Measurements from ENCODE around the gene INTS11.

Gene INTS11

DNA sequence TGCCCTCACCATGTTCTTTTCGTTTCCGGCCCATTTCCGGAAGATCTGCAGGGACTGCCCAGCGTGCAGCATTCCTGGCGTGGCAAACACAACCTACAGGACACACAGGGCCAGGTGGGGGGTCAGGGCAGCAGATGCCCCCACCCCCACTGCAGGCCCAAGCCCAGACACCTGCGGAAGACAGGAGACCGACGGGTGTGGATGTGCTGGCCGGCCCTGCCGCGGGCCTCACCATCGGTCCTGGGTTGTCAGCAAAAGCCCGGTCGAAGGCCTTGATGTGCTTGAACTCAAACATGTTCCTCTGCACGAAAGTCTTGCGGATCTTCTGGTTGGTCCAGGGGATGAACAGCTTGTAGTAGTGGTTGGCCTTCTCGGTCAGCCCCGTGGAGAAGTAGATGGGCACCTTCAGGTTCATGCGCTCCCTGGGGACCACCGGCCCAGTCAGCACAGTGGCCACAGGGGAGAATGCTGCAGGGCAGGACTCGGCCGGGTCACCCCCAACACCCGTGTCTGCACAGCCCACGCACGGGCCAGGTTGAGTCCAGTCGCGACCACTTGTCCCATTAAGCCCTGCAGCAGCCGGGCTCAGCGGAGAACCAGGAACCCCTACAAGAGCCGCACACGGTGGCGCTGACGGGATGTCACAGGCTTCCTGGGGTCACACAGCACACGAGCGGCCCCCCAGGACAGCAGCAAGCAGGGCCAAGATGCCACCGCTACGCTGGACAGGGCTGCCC lies 10.8 kb downstream of the INTS11 start:
- no peak for TF ChIP-seq CREB1 (IDR thresholded peaks at IDR 0.05; ENCODE audit: low read depth)
- no peak for TF ChIP-seq TAF1 (IDR thresholded peaks at IDR 0.05; ENCODE audit: low read depth)
- TF ChIP-seq, protein P1, sequence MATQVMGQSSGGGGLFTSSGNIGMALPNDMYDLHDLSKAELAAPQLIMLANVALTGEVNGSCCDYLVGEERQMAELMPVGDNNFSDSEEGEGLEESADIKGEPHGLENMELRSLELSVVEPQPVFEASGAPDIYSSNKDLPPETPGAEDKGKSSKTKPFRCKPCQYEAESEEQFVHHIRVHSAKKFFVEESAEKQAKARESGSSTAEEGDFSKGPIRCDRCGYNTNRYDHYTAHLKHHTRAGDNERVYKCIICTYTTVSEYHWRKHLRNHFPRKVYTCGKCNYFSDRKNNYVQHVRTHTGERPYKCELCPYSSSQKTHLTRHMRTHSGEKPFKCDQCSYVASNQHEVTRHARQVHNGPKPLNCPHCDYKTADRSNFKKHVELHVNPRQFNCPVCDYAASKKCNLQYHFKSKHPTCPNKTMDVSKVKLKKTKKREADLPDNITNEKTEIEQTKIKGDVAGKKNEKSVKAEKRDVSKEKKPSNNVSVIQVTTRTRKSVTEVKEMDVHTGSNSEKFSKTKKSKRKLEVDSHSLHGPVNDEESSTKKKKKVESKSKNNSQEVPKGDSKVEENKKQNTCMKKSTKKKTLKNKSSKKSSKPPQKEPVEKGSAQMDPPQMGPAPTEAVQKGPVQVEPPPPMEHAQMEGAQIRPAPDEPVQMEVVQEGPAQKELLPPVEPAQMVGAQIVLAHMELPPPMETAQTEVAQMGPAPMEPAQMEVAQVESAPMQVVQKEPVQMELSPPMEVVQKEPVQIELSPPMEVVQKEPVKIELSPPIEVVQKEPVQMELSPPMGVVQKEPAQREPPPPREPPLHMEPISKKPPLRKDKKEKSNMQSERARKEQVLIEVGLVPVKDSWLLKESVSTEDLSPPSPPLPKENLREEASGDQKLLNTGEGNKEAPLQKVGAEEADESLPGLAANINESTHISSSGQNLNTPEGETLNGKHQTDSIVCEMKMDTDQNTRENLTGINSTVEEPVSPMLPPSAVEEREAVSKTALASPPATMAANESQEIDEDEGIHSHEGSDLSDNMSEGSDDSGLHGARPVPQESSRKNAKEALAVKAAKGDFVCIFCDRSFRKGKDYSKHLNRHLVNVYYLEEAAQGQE (IDR thresholded peaks at IDR 0.05; ENCODE audit: low read depth), result no peak
- TF ChIP-seq RAD21 (IDR thresholded peaks at IDR 0.05; ENCODE audit: low read depth), result no peak

DNA sequence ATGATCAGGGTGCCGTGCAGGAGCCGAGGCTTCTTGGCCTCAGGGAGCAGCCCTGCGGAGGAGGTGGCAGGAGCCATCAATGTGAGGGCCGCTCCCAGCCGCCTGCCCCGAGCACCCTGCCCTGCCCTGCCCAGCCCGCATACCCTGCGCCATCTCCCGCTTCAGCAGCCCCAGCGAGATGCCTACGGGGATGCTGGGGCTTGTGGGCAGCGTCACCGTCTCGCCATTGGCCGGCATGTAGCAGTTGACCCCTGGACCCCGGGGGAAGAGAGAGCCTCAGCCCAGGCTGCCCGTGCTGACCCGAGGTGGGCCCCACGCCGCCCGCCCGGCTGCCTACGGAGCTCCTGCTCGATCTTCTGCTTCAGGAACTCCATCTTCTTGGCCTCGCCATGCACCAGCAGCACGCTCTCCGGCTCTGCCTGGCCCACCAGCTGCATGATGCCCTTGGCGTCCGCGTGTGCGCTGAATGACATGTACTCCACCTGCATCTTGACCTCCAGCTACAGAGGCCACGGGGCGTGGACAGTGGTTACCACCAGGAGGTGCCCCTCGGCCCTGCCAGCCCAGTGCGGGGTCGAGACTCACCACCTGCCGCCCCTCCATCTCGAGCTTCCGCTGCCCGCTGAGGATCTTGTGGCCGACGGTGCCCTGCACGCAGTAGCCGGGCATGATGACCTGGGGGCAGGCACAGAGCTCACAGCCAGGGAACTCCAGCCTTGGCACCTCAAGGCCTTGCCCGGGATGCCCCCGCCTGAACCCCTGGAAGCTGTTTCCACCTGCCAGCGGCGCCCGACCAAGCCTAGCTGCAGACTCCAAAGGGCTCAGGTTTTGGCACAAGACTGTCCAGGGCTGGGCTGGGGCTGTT lies 11.8 kb downstream of the INTS11 start:
- TF ChIP-seq EP300 (IDR thresholded peaks at IDR 0.05; ENCODE audit: borderline replicate concordance), result no peak
- TF ChIP-seq NFIC (IDR thresholded peaks at IDR 0.05), result no peak
- no peak for TF ChIP-seq TAF1 (IDR thresholded peaks at IDR 0.05; ENCODE audit: low read depth)
- TF ChIP-seq, protein P2, sequence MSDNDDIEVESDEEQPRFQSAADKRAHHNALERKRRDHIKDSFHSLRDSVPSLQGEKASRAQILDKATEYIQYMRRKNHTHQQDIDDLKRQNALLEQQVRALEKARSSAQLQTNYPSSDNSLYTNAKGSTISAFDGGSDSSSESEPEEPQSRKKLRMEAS (IDR thresholded peaks at IDR 0.05), result no peak
- TF ChIP-seq RAD21 (IDR thresholded peaks at IDR 0.05; ENCODE audit: low read depth), result no peak
- TF ChIP-seq, protein P1 (IDR thresholded peaks at IDR 0.05; ENCODE audit: low read depth), result no peak
- no peak for TF ChIP-seq YY1 (IDR thresholded peaks at IDR 0.05; ENCODE audit: low read depth)
- TF ChIP-seq TCF12 (IDR thresholded peaks at IDR 0.05; ENCODE audit: low read depth), result no peak

DNA sequence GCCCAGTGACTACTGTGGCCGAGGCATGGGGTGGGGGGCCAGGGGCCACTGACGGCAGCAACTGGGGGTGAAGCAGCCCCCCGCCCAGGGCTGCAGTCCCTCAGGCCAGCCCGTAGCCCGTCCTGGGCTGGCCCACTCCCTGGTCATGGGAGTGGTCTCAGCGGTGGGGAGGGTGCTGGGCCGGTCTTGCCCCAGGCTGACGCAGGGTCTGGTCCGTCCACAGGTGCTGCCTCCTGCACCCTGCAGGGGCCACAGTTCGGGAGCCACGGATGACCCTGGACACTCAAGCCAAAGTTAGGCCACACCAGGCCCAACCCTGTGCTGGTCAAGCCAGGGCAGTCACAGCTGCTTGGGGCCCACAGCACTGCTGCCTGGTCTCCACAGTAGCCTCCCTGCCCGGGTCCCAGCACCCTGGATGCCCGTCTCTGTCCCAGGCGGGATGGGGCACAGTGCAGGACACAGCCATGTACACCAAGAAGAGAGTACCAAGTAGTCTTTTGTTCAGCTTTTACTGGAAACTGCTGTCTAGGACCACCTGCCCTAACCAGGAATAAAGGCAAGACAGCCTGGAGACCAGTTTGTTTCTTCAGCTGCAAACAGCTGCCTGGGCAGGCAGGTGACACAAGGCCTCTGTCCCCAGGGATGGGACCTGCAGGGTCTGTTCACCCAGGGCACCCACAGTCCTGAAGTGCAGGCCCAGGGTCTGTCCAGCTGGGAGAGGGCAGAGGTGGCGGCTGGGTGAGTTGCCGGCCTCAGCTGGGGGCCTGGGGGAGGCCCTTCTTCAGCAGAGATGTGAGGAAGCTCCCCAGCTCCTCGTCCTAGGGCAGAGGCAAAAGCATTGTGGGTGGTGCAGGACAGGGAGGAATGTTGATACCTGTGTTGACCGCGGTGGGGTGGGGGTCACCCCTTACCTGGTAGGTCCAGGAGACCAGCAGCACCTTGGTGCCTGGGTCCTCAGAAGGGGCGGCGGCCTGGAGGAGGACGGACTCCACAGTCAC lies 13.1 kb downstream of the INTS11 start:
- no peak for TF ChIP-seq YY1 (IDR thresholded peaks at IDR 0.05; ENCODE audit: low read depth)
- no peak for TF ChIP-seq ZBTB7A (IDR thresholded peaks at IDR 0.05; ENCODE audit: low read depth)
- TF ChIP-seq TAF1 (IDR thresholded peaks at IDR 0.05; ENCODE audit: low read depth), result no peak
- TF ChIP-seq NFIC (IDR thresholded peaks at IDR 0.05), result no peak
- TF ChIP-seq EGR1 (IDR thresholded peaks at IDR 0.05), result no peak
- TF ChIP-seq CREB1 (IDR thresholded peaks at IDR 0.05; ENCODE audit: low read depth), result no peak
- no peak for TF ChIP-seq RAD21 (IDR thresholded peaks at IDR 0.05; ENCODE audit: low read depth)
- no peak for TF ChIP-seq TCF12 (IDR thresholded peaks at IDR 0.05; ENCODE audit: low read depth)
- TF ChIP-seq, protein P1 (IDR thresholded peaks at IDR 0.05; ENCODE audit: low read depth), result no peak
- TF ChIP-seq TEAD4 (IDR thresholded peaks at IDR 0.05), result no peak
- TF ChIP-seq, protein P3, sequence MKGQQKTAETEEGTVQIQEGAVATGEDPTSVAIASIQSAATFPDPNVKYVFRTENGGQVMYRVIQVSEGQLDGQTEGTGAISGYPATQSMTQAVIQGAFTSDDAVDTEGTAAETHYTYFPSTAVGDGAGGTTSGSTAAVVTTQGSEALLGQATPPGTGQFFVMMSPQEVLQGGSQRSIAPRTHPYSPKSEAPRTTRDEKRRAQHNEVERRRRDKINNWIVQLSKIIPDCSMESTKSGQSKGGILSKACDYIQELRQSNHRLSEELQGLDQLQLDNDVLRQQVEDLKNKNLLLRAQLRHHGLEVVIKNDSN (IDR thresholded peaks at IDR 0.05), result no peak

DNA sequence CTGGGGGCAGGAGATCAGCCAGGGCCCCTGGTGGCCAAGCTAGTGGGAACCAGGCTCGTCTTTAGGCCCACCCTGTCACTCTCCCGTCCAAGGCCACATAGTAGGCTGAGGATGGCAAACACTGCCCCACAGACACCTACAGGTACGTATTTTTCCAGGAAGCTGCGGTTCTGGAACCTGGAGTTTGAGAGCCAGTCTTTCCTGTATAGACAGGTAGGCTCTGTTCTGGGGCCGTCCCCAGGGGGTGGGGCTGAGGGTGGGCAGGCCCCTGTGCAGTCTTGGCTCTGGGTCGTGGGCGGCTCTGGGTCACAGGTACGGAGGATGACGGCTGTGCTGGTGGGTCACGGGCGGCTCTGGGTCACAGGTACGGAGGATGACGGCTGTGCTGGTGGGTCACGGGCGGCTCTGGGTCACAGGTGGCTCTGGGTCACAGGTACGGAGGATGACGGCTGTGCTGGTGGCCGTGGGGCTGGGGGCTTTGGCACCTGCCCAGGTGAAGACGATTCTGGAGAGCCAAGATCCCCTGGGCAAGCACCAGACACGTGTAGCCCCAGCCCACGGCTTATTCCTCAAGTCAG lies 13.9 kb downstream of the INTS11 start:
- no peak for TF ChIP-seq CREB1 (IDR thresholded peaks at IDR 0.05; ENCODE audit: low read depth)
- TF ChIP-seq, protein P2 (IDR thresholded peaks at IDR 0.05), result no peak
- no peak for TF ChIP-seq TCF12 (IDR thresholded peaks at IDR 0.05; ENCODE audit: low read depth)
- no peak for TF ChIP-seq RAD21 (IDR thresholded peaks at IDR 0.05; ENCODE audit: low read depth)
